BE2C (cell line): Measurements from ENCODE around the gene NHSL1.

Experiments used
- DNase-seq: peaks from one replicate; pipeline ENCODE4 v3.0.0-alpha.2; 2020
- H3K27me3 ChIP-seq: fragments of 250-450 bp; sonication (Bioruptor Pico); 2 replicates; pipeline ENCODE4 v1.5.1; 2020; ENCODE audit warnings: mild to moderate bottlenecking
- H3K36me3 ChIP-seq: fragments of 250-450 bp; sonication (Bioruptor Pico); 2 replicates; pipeline ENCODE4 v1.5.1; 2020; ENCODE audit warnings: mild to moderate bottlenecking
- H3K4me1 ChIP-seq: fragments of 250-450 bp; sonication (Bioruptor Pico); 2 replicates; pipeline ENCODE4 v1.5.1; 2020
- H3K4me3 ChIP-seq: 2 replicates; pipeline ENCODE4 v1.5.1; 2011; ENCODE audit warnings: low read depth, low read length
- H3K9me3 ChIP-seq: fragments of 250-450 bp; sonication (Bioruptor Pico); 2 replicates; pipeline ENCODE4 v1.5.1; 2020
- TF ChIP-seq, protein P1 (sequence below): IDR thresholded peaks from 2 replicates; pipeline ENCODE4 v1.5.1; 2012; ENCODE audit warnings: mild to moderate bottlenecking, low read depth, low read length

NHSL1 gene

GRCh38 chr6:138400326-138400725 is 99.0 kb downstream of the NHSL1 start:
- DNase-seq: no peak
- Histone ChIP-seq H3K36me3 (no peaks in the 10 kb centered on the region), H3K27me3 (no peaks in the 10 kb centered on the region), H3K4me3 (no peak overlapping the region), H3K4me1 (0 out of 2 replicates have a peak, but pooled peaks cover 2% of the 10 kb centered on the region), H3K9me3 (no peaks in the 10 kb centered on the region)
- TF ChIP-seq, protein P1, sequence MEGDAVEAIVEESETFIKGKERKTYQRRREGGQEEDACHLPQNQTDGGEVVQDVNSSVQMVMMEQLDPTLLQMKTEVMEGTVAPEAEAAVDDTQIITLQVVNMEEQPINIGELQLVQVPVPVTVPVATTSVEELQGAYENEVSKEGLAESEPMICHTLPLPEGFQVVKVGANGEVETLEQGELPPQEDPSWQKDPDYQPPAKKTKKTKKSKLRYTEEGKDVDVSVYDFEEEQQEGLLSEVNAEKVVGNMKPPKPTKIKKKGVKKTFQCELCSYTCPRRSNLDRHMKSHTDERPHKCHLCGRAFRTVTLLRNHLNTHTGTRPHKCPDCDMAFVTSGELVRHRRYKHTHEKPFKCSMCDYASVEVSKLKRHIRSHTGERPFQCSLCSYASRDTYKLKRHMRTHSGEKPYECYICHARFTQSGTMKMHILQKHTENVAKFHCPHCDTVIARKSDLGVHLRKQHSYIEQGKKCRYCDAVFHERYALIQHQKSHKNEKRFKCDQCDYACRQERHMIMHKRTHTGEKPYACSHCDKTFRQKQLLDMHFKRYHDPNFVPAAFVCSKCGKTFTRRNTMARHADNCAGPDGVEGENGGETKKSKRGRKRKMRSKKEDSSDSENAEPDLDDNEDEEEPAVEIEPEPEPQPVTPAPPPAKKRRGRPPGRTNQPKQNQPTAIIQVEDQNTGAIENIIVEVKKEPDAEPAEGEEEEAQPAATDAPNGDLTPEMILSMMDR: no peak

- H3K4me1 ChIP-seq: peaks cover 3% of the 10 kb centered on the region; the same call in 1 of the 2 replicates
- no peaks in the 10 kb centered on the region for H3K27me3 ChIP-seq
- H3K4me3 ChIP-seq: no peak overlapping the region
- no peak for DNase-seq
- TF ChIP-seq, protein P1: no peak
- H3K36me3 ChIP-seq: no peaks in the 10 kb centered on the region
- no peaks in the 10 kb centered on the region; the same call in 1 of the 2 replicates for H3K9me3 ChIP-seq
Observed at GRCh38 chr6:138397128-138398122, 101.9 kb downstream of the NHSL1 start.

DNA sequence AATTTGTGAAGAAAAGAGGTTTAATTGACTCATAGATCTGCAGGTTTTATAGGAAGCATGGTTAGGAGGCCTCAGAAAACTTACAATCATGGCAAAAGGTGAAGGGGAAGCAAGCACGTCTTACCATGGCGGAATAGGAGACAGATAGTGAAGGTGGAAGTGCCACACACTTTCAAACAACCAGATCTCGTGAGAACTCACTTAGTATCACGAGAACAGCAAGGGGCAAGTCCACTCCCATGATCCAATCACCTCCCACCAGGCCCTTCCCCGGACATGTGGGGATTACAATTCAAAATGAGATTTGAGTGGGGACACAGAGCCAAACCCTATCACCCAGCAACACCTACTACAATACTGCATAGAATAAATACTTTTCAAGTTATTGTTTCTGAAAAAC is 102.6 kb downstream of the NHSL1 start:
- DNase-seq: no peak
- peaks cover 3% of the 10 kb centered on the region; the same call in 1 of the 2 replicates for H3K4me1 ChIP-seq
- H3K36me3 ChIP-seq: no peaks in the 10 kb centered on the region
- no peak overlapping the region for H3K4me3 ChIP-seq
- TF ChIP-seq, protein P1: no peak
- H3K27me3 ChIP-seq: no peaks in the 10 kb centered on the region
- no peaks in the 10 kb centered on the region; the same call in 1 of the 2 replicates for H3K9me3 ChIP-seq

- TF ChIP-seq, protein P1: no peak
- DNase-seq: peak; percentile 19
- H3K36me3 ChIP-seq: no peaks in the 10 kb centered on the region
Observed at GRCh38 chr6:138393871-138394783, 105.2 kb downstream of the NHSL1 start.

GRCh38 chr6:138389551-138389950 is 109.7 kb downstream of the NHSL1 start:
- TF ChIP-seq, protein P1: no peak
- DNase-seq: no peak
- H3K4me1 ChIP-seq: peaks cover 3% of the 10 kb centered on the region; the same call in 1 of the 2 replicates
- H3K4me3 ChIP-seq: no peak overlapping the region
- no peaks in the 10 kb centered on the region for H3K27me3 ChIP-seq
- no peaks in the 10 kb centered on the region; the same call in 1 of the 2 replicates for H3K9me3 ChIP-seq
- no peaks in the 10 kb centered on the region for H3K36me3 ChIP-seq

More at GRCh38 chr6:138393871-138394783, 105.2 kb downstream of the NHSL1 start:
- Histone ChIP-seq H3K4me3 (no peak overlapping the region), H3K27me3 (no peaks in the 10 kb centered on the region), H3K9me3 (no peaks in the 10 kb centered on the region; the same call in 1 of the 2 replicates), H3K4me1 (peaks cover 3% of the 10 kb centered on the region; the same call in 1 of the 2 replicates)
